Activated T-helper 1 cell treated with anti-CD3 and anti-CD28 coated beads, Interleukin-2, amount 50 U/mL, for 16 hours (primary cell): Measurements from ENCODE around the gene CDCA3.
"Not testable (repeated sequence)": the region's sequence is repeated elsewhere in the genome, so short reads cannot be mapped to it uniquely, and the experiment has no call there.

ENCODE experiments used
- DNase-seq, 2 donors: peaks; one replicate each; pipeline ENCODE4 v3.0.0-alpha.2; 2020; ENCODE audit warnings: low read depth in 1 of 2, low spot score in 1 of 2

The CDCA3 gene

GRCh38 chr12:6872073-6873048 is 21.3 kb upstream of the CDCA3 start:
- DNase-seq, result peak; percentile 67 to 75

- DNase-seq, result no peak
Observed at GRCh38 chr12:6871052-6871957, 20.2 kb upstream of the CDCA3 start.

GRCh38 chr12:6870304-6870703 is 19.2 kb upstream of the CDCA3 start:
- DNase-seq, result not testable (repeated sequence)

- peak; percentile 74 to 78 for DNase-seq
Observed at GRCh38 chr12:6869049-6870021, 18.2 kb upstream of the CDCA3 start.

GRCh38 chr12:6868211-6869048 is 17.3 kb upstream of the CDCA3 start:
- no peak for DNase-seq

- DNase-seq, result peak; percentile 55 to 74
Observed at GRCh38 chr12:6867413-6868210, 16.5 kb upstream of the CDCA3 start, which contains the start of gene TPI1. Gene TPI1 (plus strand): TSS chr12:6867531. CDS start chr12:6867567, 36 bp downstream.

GRCh38 chr12:6866920-6867412 is 15.9 kb upstream of the CDCA3 start:
- no peak for DNase-seq

GRCh38 chr12:6866163-6866919 is 15.3 kb upstream of the CDCA3 start:
- no peak for DNase-seq

GRCh38 chr12:6865307-6865706 is 14.2 kb upstream of the CDCA3 start:
- not testable (repeated sequence) for DNase-seq

GRCh38 chr12:6863586-6864321 is 12.7 kb upstream of the CDCA3 start:
- no peak for DNase-seq

GRCh38 chr12:6863033-6863432 is 11.9 kb upstream of the CDCA3 start:
- no peak for DNase-seq

GRCh38 chr12:6861391-6861790 is 10.3 kb upstream of the CDCA3 start:
- DNase-seq, result no peak

GRCh38 chr12:6860942-6861341 is 9.9 kb upstream of the CDCA3 start:
- no peak for DNase-seq

GRCh38 chr12:6860116-6860515 is 9.0 kb upstream of the CDCA3 start:
- DNase-seq, result no peak

- no peak for DNase-seq
Observed at GRCh38 chr12:6858799-6859198, 7.7 kb upstream of the CDCA3 start.

GRCh38 chr12:6855322-6855721 is 4.2 kb upstream of the CDCA3 start:
- DNase-seq, result no peak

GRCh38 chr12:6854036-6854435 is 3.0 kb upstream of the CDCA3 start:
- no peak for DNase-seq
